MV-4-11 (cell line): Measurements from ENCODE around the gene PRTG.

Source experiments
- DNase-seq: peaks from one replicate; lab custom pipeline; 2025; lab: John Stamatoyannopoulos, UW

The PRTG gene

GRCh38 chr15:55564347-55565145 lies 178.4 kb downstream of the PRTG start:
- no peak for DNase-seq

DNA sequence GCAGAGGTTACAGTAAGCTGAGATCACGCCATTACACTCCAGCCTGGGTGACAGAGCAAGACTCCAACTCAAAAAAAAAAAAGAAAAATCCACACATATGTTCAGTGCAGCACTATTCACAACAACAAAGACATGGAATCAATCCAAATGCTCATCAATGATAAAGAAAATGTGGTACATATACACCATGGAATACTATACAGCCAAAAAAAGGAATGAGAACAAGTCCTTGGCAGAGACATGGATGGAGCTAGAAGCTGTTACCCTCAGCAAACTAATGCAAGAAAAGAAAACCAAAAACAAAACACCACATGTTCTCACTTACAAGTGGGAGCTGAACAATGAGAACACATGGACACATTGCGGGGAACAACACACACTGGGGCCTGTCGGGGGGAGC lies 180.4 kb downstream of the PRTG start:
- DNase-seq = no peak
